ENCODE measurements around the gene CABP4.

The CABP4 gene

GRCh38 chr11:67455054-67455453 is at the start of gene CABP4:
TSS of gene CABP4 (plus strand) at chr11:67455354. CDS start at chr11:67455424, 70 bp downstream.
- no peak for FAIRE-seq
- no peak for TF ChIP-seq POLR2A (IDR thresholded peaks at IDR 0.05; ENCODE audit: low read depth, low read length)
- DNase-seq (ENCODE audit: insufficient read length, low spot score) = no peak

DNA sequence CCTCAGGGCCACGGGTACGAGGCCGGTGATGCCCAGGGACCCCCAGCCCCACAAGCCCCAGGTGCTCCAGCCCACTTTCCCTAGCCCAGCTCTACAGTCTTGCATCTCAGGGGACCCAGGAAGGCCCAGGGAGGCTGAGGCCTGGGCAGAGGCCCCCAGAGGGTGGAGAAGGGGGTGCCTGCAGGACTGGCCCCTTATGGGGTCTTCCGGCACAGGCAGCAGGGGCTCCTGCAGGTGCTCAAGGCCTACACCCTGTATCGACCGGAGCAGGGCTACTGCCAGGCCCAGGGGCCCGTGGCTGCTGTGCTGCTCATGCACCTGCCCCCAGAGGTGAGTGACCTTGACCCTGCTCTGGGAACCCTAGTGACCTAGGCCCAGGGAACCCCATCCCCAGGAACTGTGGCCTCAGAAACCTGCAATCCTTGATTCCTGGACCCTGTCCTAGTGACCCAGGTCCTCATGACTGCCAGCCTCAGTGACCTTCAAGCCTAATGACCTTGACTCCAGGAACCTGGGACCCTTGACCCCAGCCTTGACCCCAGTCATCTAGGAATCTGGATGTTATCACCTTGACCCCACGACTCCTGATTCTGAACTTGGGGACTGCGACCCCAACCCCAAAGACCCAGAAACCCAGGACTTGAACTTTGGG is 49.3 kb upstream of the CABP4 start:
- TF ChIP-seq POLR2A (IDR thresholded peaks at IDR 0.05; ENCODE audit: low read depth, low read length) = no peak
- DNase-seq (ENCODE audit: insufficient read length, low spot score) = no peak
- FAIRE-seq = no peak

- DNase-seq (ENCODE audit: insufficient read length, low spot score) = no peak
- TF ChIP-seq POLR2A (IDR thresholded peaks at IDR 0.05; ENCODE audit: low read depth, low read length) = no peak
- no peak for FAIRE-seq
Observed at GRCh38 chr11:67406420-67406968, 48.7 kb upstream of the CABP4 start.

DNA sequence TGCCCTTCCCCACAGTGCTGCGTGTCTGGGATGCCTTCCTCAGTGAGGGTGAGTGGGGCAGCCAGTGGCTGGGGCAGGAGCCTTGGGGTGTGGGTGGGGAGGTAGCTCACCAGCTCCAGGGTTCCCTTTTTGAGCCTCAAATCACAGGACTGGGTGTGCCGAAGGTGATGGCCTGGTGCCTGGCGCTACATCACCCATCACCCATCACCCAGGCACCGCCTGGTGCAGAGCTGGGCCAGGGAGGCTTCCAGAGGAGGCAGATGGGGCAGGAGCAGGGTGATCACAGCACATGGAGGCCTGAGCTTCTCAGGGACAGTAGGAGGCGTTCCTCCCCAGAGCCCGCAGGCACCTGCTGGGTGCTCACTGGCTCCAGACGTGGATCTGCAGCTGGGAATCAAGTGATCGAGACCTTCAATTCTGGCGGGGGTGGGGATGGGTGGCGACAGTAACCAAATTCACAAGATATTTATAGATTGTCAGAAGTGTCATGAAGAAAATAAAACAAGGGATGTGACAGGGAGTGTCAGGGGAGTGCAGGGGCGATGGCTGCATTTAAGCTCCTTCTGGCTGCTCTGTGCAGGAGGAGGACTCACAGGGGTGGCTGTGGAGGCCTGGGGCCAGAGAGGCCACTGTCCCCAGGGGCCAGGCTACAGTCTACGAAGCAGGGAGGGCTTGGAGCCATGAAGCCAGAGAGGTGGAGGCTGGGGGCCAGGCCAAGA is 48.0 kb upstream of the CABP4 start:
- no peak for DNase-seq (ENCODE audit: insufficient read length, low spot score)
- FAIRE-seq = no peak
- no peak for TF ChIP-seq POLR2A (IDR thresholded peaks at IDR 0.05; ENCODE audit: low read depth, low read length)

GRCh38 chr11:67407688-67408163 is 47.4 kb upstream of the CABP4 start:
- no peak for DNase-seq (ENCODE audit: insufficient read length, low spot score)
- no peak for FAIRE-seq
- TF ChIP-seq POLR2A (IDR thresholded peaks at IDR 0.05; ENCODE audit: low read depth, low read length) = no peak

- FAIRE-seq (no peak), DNase-seq (ENCODE audit: insufficient read length, low spot score) (no peak)
- TF ChIP-seq POLR2A (IDR thresholded peaks at IDR 0.05; ENCODE audit: low read depth, low read length) = no peak
Observed at GRCh38 chr11:67408437-67409200, 46.5 kb upstream of the CABP4 start.

DNA sequence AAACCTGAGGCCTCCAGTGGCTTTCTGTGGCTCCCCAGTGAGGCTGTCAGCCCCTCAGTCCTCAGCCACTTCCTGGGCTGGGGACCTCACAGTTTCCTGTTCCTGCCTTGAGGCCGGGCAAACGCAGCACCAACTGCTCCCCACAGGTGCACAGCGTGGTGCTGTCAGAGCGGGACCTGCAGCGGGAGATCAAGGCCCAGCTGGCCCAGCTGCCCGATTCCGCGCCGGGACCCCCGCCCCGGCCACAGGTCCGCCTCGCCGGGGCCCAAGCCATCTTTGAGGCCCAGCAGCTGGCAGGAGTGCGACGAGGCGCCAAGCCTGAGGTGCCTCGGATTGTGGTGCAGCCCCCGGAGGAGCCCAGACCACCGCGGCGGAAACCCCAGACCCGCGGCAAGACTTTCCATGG is 45.9 kb upstream of the CABP4 start:
- DNase-seq (ENCODE audit: insufficient read length, low spot score) = no peak
- TF ChIP-seq POLR2A (IDR thresholded peaks at IDR 0.05; ENCODE audit: low read depth, low read length) = no peak
- FAIRE-seq = no peak

DNA sequence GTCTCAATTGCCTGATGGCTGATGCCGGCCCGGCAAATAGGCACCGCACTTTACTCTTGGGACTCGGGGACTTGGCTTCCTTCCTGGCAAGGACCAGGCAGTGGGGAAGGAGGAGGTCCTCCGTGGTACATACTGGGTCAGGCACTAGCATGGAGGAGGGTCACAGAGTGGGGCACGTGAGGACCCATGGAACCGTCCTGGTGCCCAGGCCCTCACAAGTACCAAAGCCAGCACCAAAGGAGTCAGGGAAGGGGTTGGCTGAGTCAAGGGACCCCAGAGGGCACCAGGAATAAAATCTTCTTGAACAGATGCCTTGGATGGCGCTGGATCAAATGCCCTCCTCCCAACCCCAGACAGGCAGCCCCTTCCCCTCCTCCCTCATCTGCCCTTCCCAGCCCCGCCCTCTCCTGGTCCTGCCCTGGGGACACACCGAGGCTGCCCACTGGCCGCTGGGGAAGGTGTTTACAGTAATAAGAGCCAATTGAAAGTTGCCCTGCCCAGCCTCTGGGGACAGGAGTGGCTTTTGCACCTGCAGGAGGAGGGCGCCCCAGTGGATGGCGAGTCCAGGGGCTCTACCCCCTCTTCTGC is 45.3 kb upstream of the CABP4 start:
- no peak for TF ChIP-seq POLR2A (IDR thresholded peaks at IDR 0.05; ENCODE audit: low read depth, low read length)
- no peak for DNase-seq (ENCODE audit: insufficient read length, low spot score)
- FAIRE-seq = no peak

GRCh38 chr11:67410369-67410831 is 44.8 kb upstream of the CABP4 start:
- no peak for TF ChIP-seq POLR2A (IDR thresholded peaks at IDR 0.05; ENCODE audit: low read depth, low read length)
- FAIRE-seq = no peak

DNA sequence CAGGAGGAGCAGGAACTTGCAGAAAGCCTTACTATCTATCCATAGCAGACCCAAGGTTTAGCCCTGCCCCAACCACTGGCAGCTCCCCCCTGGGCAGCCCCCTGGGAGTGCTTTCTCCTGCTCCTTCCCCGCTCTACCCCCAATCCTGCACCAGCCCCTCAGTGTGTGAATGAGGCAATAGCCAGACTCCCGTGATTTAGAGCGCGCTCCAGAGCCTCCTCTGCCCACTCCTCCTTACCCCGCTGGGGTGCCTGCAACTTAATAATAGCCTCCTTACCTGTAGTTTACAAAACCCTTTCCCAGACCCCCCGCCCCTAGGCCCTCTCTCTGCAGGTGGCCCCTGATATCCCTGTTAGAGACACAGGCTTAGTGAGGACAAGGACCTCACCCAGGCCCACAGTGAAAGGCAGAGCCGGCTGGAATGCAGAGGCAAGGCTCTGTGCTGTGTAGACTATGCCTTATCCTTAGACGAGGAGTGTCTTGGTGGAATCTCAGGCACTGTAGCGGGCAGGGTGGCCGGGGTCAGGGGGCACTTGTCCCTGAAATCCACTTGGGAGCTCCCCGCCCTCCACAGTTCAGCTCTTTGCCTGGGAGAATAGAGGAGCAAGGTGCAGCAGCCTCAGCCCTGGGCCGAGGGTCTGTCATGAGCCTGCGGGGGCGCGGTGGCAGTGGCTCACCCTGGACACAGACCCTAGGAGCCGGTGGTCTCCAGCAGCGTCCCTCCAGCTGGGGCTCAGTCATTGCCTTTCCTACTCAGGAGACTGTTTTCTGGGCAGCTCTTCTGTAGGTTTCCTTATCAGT is 44.0 kb upstream of the CABP4 start:
- TF ChIP-seq POLR2A (IDR thresholded peaks at IDR 0.05; ENCODE audit: low read depth, low read length) = no peak
- no peak for DNase-seq (ENCODE audit: insufficient read length, low spot score)
- no peak for FAIRE-seq

More at GRCh38 chr11:67410369-67410831, 44.8 kb upstream of the CABP4 start:
- DNase-seq (ENCODE audit: insufficient read length, low spot score) = no peak

GRCh38 chr11:67411785-67412152 is 43.4 kb upstream of the CABP4 start:
- TF ChIP-seq POLR2A (IDR thresholded peaks at IDR 0.05; ENCODE audit: low read depth, low read length) = no peak
- FAIRE-seq (no peak), DNase-seq (ENCODE audit: insufficient read length, low spot score) (no peak)

GRCh38 chr11:67412495-67413179 is 42.5 kb upstream of the CABP4 start:
- FAIRE-seq (no peak), DNase-seq (ENCODE audit: insufficient read length, low spot score) (no peak)
- no peak for TF ChIP-seq POLR2A (IDR thresholded peaks at IDR 0.05; ENCODE audit: low read depth, low read length)

All from H54 (cell line).